HG03439 (cell line): Measurements from ENCODE around the gene KRTAP16-1.

ENCODE experiments used
- ATAC-seq: cut with Tn5 transposase; IDR thresholded peaks from one replicate; pipeline ENCODE4 v1.9.1; 2021; ENCODE audit warnings: mild to moderate bottlenecking, moderate library complexity; ENCODE audit not compliant: unreplicated experiment

KRTAP16-1 gene

GRCh38 chr17:41329279-41329948, 20.3 kb upstream of the KRTAP16-1 start:
- ATAC-seq, result no peak

- no peak for ATAC-seq
These were observed 19.1 kb upstream of the KRTAP16-1 start for GRCh38 chr17:41328207-41328606.

GRCh38 chr17:41327411-41328120, 18.5 kb upstream of the KRTAP16-1 start:
- no peak for ATAC-seq

GRCh38 chr17:41326173-41327145, 17.4 kb upstream of the KRTAP16-1 start:
- no peak for ATAC-seq

DNA sequence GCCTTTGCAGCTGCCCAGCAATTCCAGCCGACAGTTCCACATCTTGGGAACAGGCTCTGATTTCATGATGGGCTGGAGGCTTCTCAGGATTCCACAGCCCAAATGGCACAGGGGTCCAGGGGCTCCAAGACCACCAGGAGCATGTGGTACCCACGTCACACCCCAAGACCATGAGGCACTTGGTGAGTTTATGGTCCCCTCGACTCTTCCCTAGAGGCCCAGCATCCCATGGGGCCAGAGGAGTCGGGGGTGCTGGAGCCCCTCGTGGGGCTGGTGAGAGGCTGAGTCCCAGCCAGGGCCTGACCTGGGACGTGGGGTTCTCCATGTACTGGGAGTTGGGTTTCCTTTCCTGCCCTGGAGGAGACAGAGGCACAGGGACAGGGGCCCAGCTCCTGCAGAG, 16.5 kb upstream of the KRTAP16-1 start:
- ATAC-seq, result no peak

- no peak for ATAC-seq
These were observed 16.0 kb upstream of the KRTAP16-1 start for GRCh38 chr17:41325126-41325525.

DNA sequence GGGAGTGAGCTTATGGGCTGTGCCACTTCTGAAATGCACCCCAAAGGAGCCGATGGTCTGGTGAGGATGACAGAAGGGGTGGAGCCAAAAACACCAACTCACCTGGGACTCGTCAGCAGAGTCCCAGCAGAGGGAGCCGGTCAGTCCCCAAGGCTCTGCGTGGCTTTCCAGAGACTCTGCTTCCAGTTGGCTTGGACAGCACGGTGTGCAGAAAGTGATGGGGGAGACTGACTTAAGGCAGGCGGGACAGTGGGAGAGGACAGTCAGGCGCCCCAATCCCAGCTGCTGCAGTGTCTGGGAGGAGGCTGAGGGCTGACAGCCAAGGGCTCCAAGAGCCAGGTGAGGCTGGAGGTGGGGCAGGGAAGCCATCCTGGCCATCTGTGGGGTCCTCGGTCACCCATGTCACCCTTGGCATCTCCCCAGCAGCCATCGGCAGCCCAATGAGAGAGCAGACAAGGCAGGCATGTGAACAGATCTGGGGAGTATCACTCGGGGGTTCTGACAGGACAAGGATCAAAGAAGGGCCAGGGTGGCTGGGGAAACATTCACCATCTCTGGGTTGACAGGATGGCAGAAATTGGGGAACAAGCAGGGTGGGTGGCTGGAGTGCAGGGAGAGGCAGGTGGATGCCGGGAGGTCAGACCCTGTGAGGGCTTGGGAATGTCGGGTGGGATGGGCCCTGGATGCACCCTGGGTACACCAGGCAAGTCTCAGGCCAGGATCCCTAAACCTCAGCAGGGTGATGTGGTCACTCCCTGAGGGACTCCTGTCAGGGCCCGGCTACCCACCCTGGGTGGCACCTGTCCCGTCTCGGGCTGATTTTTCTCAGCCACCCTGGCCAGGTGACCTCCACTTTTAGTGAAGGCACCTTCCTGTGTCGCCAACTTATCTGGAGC, 15.3 kb upstream of the KRTAP16-1 start:
- ATAC-seq, result no peak

DNA sequence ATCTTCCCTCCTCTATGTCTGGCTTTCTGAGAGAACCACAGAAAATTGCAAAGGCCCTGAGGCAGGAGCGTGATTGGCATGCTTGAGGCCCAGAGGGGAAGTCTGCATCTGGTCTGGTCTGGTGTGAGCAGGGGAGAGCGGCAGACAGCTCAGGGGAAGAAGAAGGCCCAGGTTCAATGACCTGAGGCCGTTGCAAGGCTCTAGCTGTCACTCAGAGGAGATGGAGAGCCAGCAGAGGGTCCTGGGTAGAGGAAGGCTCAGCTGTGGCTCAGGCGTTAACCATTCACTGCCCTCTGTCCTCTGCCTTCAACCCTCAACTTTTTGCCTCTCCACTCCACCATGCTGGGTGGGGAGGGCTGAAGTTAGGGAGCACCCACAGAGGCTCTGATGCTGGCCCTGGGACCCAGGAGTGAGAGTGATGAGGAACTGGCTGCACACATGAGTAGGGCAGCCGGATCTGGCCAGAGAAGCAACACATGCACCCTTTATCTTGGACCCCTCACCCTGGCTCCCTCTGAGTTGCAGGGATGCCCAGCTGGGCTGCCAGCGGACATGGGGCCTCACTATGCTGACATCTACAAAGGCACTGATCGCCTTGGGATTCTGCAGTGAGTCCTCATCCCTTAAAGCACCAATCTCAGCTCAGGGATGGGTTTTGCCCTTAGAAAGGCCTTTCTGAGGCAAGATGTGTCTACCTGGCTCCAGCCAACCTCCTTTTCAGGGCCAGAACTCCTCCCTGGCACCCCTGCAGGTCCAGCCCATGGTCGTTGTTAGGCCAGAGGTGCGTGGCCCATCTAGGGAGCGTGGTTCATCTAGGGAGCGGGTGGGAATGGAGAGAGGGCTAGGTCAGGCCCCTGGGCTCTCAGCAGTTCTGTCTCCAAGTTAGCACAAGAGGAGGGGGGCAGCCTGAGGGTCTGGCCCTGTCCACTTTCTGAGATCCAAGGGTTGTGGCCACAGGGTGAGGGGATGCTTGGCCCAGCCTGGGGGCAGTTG, 14.1 kb upstream of the KRTAP16-1 start:
- ATAC-seq, result no peak

- ATAC-seq, result no peak
These were observed 13.2 kb upstream of the KRTAP16-1 start for GRCh38 chr17:41322094-41322902.

DNA sequence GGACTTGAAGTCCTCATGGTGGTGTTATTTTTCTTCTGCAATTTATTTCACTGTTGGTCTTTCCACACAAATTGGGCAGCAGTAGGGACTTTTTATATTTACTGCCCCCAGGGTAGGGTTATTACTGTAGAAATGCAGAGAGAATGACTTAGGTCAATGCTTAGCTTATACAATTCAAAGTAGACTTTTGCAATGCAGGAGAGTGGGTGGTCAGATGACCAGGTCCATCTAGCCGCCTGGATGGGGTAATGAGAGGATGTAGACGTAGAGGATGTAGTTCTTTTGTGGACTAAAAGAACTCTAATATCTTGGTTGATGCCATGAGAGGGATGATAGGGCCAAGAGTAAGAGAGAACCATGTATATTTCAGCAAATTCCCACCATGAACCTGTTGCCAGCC, 9.1 kb upstream of the KRTAP16-1 start:
- ATAC-seq, result no peak

- no peak for ATAC-seq
These were observed 6.8 kb upstream of the KRTAP16-1 start for GRCh38 chr17:41315814-41316445.

- ATAC-seq, result no peak
These were observed 6.2 kb upstream of the KRTAP16-1 start, which contains the start of gene KRTAP17-1 for GRCh38 chr17:41315204-41315794. Gene KRTAP17-1 (minus strand): TSS chr17:41315710. CDS start chr17:41315650, 60 bp downstream.

DNA sequence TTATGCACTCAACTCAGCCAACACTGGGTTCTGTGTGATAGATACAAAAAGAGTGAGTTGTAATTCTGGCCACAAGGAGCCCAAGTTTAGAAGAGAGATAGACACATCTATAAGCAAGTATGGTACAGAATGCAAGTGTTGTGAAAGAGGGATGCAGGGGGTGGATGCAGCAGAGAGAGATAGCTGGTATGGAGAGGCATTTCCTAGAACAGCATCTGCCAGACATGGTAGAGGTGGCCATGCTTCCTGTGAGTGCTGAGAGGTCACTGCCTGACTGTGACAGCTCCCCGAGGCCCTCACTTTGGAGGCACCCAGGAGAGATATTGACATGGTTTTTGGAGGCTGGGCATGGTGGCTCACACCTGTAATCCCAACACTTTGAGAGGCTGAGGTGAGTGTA, 2.0 kb upstream of the KRTAP16-1 start:
- no peak for ATAC-seq

DNA sequence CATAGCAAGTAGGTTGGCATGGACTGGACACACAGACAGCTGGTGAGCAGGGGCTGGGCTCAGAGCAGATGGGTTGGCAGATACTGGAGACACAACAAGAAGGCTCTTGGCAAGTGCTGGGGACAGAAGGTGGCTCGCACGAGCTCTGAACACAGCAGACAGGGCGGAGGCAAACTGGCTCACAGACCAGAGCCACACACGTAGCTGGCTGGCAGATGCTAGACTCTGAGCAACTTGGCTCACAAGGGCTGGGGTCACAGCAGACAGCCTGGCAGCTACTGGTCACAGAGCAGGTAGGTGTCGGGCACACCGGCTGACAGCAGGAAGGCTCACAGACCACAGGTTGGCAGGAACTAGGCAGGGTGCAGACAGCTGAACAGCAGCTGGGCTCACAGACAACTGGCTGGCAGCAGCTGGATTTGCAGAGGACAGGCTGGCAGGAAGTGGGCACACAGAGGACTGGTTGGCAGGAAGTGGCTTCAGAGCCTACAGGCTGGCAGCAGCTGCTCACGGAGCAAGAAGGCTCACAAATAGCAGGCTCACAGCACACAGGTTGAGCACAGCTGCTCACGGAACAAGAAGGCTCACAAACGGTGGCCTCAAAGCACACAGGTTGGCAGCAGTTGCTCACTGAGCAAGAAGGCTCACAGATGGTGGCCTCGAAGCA, 725 bp downstream of the KRTAP16-1 start:
- ATAC-seq, result no peak

GRCh38 chr17:41307647-41308046, 1.5 kb downstream of the KRTAP16-1 start:
- ATAC-seq, result no peak

GRCh38 chr17:41304091-41304490, 5.0 kb downstream of the KRTAP16-1 start:
- ATAC-seq, result no peak

- ATAC-seq, result no peak
These were observed 6.1 kb downstream of the KRTAP16-1 start for GRCh38 chr17:41302981-41303380.
